ENCODE results near the gene PTPN14.

The PTPN14 gene

DNA sequence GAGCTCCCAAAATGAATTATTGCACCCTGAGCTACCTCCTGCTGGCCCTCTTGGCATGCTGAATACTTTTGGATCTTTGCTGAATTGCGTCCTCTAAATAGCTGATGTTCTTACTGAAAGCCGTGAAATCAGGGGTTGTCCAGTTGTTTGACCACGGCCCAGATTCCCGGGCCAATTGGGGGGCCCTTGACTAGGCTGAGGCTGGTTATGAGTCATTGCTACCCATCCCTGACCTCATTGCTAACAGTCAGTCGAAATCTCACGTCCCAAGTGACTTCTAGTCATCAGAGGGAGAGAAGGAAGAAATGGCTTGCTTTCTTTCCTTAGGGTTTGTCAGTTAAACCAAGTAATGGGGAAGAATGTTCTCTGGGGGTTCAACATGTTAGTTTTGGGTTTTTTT lies 233.0 kb downstream of the PTPN14 start:
- DNase-seq (ENCODE audit: extremely low spot score), result no peak
- TF ChIP-seq, protein P1, sequence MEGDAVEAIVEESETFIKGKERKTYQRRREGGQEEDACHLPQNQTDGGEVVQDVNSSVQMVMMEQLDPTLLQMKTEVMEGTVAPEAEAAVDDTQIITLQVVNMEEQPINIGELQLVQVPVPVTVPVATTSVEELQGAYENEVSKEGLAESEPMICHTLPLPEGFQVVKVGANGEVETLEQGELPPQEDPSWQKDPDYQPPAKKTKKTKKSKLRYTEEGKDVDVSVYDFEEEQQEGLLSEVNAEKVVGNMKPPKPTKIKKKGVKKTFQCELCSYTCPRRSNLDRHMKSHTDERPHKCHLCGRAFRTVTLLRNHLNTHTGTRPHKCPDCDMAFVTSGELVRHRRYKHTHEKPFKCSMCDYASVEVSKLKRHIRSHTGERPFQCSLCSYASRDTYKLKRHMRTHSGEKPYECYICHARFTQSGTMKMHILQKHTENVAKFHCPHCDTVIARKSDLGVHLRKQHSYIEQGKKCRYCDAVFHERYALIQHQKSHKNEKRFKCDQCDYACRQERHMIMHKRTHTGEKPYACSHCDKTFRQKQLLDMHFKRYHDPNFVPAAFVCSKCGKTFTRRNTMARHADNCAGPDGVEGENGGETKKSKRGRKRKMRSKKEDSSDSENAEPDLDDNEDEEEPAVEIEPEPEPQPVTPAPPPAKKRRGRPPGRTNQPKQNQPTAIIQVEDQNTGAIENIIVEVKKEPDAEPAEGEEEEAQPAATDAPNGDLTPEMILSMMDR (IDR thresholded peaks at IDR 0.05; ENCODE audit: control extremely low read depth, extremely low read depth, low read depth, missing control alignments), result no peak
- ChIA-PET POLR2A (no interaction called here), CTCF (interaction anchor here (1.0 to 12.6 kb wide), 7 partner anchors 11 to 106 kb away, joined by 4 to 235 read pairs (median 7); no protein-coding TSS in a partner anchor)

DNA sequence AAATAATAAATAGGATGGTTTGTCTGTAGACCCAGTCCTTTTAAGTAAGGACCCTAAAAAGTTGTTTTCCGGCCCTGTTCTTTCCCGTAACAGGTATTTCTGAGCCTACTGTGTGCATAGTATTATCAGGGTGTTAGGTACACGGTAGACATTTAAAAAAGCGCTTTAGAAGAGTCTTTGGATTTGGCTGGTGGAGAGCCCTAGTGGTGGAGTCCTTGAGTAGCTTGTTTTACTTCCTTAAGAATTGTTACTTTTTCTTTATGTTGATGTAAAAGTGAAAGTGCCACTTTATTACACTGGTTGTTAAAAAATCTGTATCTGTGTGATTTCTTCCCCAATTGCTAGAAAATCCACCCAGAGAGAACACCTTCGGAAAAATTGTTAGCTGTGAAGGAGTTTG lies 233.7 kb downstream of the PTPN14 start:
- DNase-seq (ENCODE audit: extremely low spot score), result no peak
- ChIA-PET POLR2A (interaction anchor here (0.6 kb wide), 1 partner anchor 17 kb away, joined by 3 read pairs; no protein-coding TSS in a partner anchor), CTCF (interaction anchor here (0.9 to 12.6 kb wide), 11 partner anchors 10 to 106 kb away, joined by 3 to 235 read pairs (median 6); no protein-coding TSS in a partner anchor)
- TF ChIP-seq, protein P1 (IDR thresholded peaks at IDR 0.05; ENCODE audit: control extremely low read depth, extremely low read depth, low read depth, missing control alignments), result no peak

DNA sequence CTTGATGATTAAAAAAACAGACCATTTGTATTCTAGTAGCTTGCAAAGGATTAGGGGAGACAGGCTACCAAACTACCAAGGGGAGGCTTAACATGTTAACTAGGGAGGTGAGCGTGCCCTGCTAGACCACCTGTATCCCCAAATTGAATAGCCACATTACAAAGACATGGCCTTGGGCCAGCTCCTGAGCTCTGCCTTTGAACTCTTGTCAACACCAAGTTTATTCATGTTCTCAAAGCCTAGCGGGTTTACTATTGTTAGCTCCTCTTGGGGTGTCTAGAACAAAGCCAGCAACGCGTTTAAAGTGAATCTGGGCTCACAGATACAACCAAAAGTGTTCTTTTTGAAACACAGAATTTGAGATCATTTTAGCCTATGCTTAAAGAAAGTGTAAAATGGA lies 234.1 kb downstream of the PTPN14 start:
- ChIA-PET POLR2A (interaction anchor here (0.6 kb wide), 1 partner anchor 16 kb away, joined by 3 read pairs; no protein-coding TSS in a partner anchor), CTCF (interaction anchor here (0.9 to 12.6 kb wide), 13 partner anchors 10 to 268 kb away, joined by 3 to 235 read pairs (median 5); no protein-coding TSS in a partner anchor)
- DNase-seq (ENCODE audit: extremely low spot score), result no peak
- TF ChIP-seq, protein P1 (IDR thresholded peaks at IDR 0.05; ENCODE audit: control extremely low read depth, extremely low read depth, low read depth, missing control alignments), result no peak

DNA sequence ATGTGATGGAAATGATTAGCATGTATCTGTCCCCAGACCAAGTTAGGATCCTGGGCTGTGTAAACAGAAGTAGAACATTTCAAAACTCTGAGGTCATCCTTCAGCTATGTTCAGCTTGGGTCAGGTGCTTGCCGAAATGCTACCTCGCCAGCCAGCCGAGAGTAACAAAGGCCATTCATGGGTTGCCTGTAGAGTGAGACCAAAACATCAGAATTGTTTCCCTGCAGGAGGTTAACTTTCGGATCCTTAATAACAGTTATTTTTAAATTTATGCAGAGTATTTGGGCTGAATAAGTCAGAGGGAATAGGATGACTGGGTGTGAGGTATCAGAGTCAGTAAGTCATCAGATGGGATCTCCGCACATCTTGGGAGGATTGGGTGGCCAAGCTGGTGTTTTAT lies 234.8 kb downstream of the PTPN14 start:
- TF ChIP-seq, protein P1 (IDR thresholded peaks at IDR 0.05; ENCODE audit: control extremely low read depth, extremely low read depth, low read depth, missing control alignments), result no peak
- ChIA-PET CTCF (interaction anchor here (0.6 to 12.6 kb wide), 11 partner anchors 8 to 528 kb away, joined by 3 to 235 read pairs (median 5); no protein-coding TSS in a partner anchor), POLR2A (no interaction called here)
- DNase-seq (ENCODE audit: extremely low spot score), result no peak

DNA sequence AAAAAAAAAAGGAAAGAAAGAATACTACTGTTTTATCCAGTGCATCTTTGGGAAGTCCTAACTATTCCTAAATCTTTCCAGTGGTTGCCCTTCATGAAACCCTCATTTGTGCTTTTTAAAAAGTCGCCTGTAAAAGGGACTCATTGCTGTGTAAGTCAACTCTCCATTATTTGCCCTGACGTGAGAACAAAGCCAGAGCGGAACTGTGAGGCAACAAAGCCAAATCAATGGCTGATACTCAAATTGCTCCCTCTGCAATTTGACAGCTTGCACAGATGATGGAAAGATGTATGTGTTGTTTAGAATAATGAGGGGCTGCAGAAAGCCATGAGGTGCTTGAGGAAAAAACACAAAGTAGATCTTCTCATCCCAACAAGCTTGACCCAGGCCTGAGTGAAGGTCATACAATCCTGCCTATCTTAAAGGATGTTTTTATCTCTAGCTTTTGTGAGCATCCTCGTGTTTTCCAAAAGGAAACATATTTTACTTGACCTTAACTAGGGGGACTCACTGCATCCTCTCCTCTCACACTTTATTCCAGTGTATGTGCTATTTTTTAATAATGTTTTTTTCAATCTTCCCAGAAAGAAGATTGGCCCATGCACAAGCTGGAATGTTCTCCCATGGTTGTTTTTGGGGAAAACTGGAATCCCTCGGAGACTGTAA lies 237.1 kb downstream of the PTPN14 start:
- CTCF ChIA-PET, result interaction anchor here (1.6 to 12.6 kb wide), 3 partner anchors 17 to 76 kb away, joined by 3 to 235 read pairs (median 79); no protein-coding TSS in a partner anchor
- POLR2A ChIA-PET, result no interaction called here
- DNase-seq (ENCODE audit: extremely low spot score), result no peak
- TF ChIP-seq, protein P1 (IDR thresholded peaks at IDR 0.05; ENCODE audit: control extremely low read depth, extremely low read depth, low read depth, missing control alignments), result no peak

DNA sequence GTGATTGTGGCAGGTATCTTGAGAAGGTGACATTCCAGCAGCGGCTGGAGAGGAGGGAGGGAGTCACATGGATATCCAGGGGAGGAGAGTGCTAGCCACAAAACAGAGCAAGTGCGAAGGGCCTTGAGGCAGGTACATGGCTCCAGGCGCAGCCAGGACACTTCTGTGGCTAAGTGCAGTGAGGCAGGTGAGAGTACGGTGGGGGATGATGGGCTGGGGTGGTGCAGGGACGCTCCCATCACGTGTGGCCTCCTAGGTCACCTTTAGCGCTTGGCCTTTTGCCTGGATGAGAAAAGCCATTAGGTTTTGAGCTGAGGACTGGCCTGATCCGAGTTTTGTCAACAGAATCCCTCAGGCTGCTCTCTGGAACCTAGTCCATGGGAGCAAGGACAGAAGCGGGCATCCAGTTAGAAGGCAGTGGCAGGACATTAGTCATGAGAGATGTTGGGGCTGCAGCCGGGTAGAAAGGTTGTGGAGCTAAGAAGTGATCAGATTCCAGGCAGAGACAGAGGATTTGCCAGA lies 238.8 kb downstream of the PTPN14 start:
- TF ChIP-seq, protein P1 (IDR thresholded peaks at IDR 0.05; ENCODE audit: control extremely low read depth, extremely low read depth, low read depth, missing control alignments), result no peak
- CTCF ChIA-PET, result interaction anchor here (0.7 to 12.6 kb wide), 5 partner anchors 9 to 52 kb away, joined by 3 to 235 read pairs (median 5); no protein-coding TSS in a partner anchor
- POLR2A ChIA-PET, result interaction anchor here (0.6 kb wide), 1 partner anchor 1695 kb away, joined by 3 read pairs; no protein-coding TSS in a partner anchor
- DNase-seq (ENCODE audit: extremely low spot score), result no peak
